PC-3 (cell line): ENCODE measurements around the gene PACS1.

Experiments
- EZH2phosphoT487 ChIP-seq: fragments of 300-600 bp; sonication (generic); IDR thresholded peaks from 2 replicates; pipeline ENCODE4 v1.6.1; 2018; ENCODE audit warnings: mild to moderate bottlenecking, antibody characterized with exemption, low read length, borderline replicate concordance
- TF ChIP-seq, protein P1 (sequence below): fragments of 300-600 bp; sonication (generic); conservative IDR thresholded peaks from 2 replicates; pipeline ENCODE4 v1.5.1; 2017; ENCODE audit warnings: antibody characterized with exemption, low read depth, mild to moderate bottlenecking, low read length

DNA sequence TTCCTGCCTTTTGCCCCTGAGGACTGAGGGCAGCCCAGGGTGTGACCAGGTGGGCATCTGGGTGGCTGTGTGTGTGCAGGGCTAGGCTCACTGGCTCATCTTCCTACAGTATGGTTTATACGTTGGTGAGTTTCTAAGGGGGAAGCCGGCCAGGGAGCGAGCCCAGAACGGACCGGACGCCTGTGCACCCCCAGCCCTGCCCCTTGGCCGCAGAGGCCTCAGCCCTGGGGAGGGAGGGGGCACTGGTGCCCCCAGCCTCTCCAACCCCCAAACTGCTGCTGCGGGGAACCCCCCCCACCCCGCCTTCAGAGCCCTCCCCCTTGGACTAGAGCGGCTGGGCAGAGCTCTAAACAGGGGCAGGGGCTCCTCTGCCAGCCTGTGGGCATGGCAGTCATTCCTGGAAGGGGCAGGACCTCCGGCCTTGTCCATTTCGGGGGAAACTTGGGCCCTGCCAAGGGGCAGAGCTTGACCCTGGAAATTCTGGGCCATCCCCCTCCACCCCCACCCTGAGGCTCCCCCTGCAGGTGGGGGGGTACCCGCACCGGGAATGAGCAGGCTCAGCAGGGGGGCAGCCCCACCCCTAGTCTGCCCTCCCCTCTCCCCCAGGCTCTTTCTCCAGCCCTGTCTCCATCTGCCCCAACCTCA is 213.5 kb downstream of the PACS1 start:
- TF ChIP-seq EZH2phosphoT487 = no peak
- TF ChIP-seq, protein P1, sequence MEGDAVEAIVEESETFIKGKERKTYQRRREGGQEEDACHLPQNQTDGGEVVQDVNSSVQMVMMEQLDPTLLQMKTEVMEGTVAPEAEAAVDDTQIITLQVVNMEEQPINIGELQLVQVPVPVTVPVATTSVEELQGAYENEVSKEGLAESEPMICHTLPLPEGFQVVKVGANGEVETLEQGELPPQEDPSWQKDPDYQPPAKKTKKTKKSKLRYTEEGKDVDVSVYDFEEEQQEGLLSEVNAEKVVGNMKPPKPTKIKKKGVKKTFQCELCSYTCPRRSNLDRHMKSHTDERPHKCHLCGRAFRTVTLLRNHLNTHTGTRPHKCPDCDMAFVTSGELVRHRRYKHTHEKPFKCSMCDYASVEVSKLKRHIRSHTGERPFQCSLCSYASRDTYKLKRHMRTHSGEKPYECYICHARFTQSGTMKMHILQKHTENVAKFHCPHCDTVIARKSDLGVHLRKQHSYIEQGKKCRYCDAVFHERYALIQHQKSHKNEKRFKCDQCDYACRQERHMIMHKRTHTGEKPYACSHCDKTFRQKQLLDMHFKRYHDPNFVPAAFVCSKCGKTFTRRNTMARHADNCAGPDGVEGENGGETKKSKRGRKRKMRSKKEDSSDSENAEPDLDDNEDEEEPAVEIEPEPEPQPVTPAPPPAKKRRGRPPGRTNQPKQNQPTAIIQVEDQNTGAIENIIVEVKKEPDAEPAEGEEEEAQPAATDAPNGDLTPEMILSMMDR = peak; percentile 36; the same call in 1 of the 2 replicates
